KMS-11 (cell line): ENCODE results near the gene MAML2.

Source experiments
- H2AFZ ChIP-seq: fragments of 200-600 bp; sonication (generic); 2 replicates; pipeline ENCODE4 v1.6.1; 2016; ENCODE audit warnings: antibody characterized with exemption, mixed run types, low read depth
- H3K27ac ChIP-seq: fragments of 200-600 bp; sonication (generic); 2 replicates; pipeline ENCODE4 v1.6.1; 2016; ENCODE audit warnings: mild to moderate bottlenecking, mixed run types
- H3K27me3 ChIP-seq: fragments of 200-600 bp; sonication (generic); 2 replicates; pipeline ENCODE4 v1.6.1; 2017; ENCODE audit warnings: mild to moderate bottlenecking, low read depth, mixed run types, moderate library complexity; ENCODE audit not compliant: insufficient read depth
- H3K36me3 ChIP-seq: fragments of 200-600 bp; sonication (generic); 2 replicates; pipeline ENCODE4 v1.6.1; 2017; ENCODE audit warnings: mild to moderate bottlenecking, mixed run types; ENCODE audit not compliant: insufficient read depth
- H3K4me1 ChIP-seq: fragments of 200-600 bp; sonication (generic); 2 replicates; pipeline ENCODE4 v1.6.1; 2016; ENCODE audit warnings: mild to moderate bottlenecking, low read depth, mixed run types; ENCODE audit not compliant: poor library complexity, severe bottlenecking
- H3K4me2 ChIP-seq: fragments of 200-600 bp; sonication (generic); 2 replicates; pipeline ENCODE4 v1.7.0; 2016; ENCODE audit warnings: mild to moderate bottlenecking, mixed run types
- H3K4me3 ChIP-seq: fragments of 200-600 bp; sonication (generic); IDR thresholded peaks from 2 replicates; pipeline ENCODE4 v1.6.1; 2017; ENCODE audit warnings: low read depth, low read length, mixed read lengths; ENCODE audit not compliant: insufficient read depth
- H3K79me2 ChIP-seq: fragments of 200-600 bp; sonication (generic); 2 replicates; pipeline ENCODE4 v1.6.1; 2016; ENCODE audit warnings: low read depth, mixed run types; ENCODE audit not compliant: insufficient read depth
- H3K9ac ChIP-seq: fragments of 200-600 bp; sonication (generic); 2 replicates; pipeline ENCODE4 v1.6.1; 2016; ENCODE audit warnings: mild to moderate bottlenecking, mixed run types
- H4K20me1 ChIP-seq: fragments of 200-600 bp; sonication (generic); 2 replicates; pipeline ENCODE4 v1.6.1; 2016; ENCODE audit warnings: mild to moderate bottlenecking, mixed run types; ENCODE audit not compliant: insufficient read depth
- TF ChIP-seq, protein P1 (sequence below): fragments of 200-600 bp; sonication (generic); conservative IDR thresholded peaks from 2 replicates; pipeline ENCODE4 v1.6.1; 2017; ENCODE audit warnings: low read depth, mild to moderate bottlenecking, antibody characterized with exemption, low read length, moderate library complexity, mixed read lengths

Gene MAML2

DNA sequence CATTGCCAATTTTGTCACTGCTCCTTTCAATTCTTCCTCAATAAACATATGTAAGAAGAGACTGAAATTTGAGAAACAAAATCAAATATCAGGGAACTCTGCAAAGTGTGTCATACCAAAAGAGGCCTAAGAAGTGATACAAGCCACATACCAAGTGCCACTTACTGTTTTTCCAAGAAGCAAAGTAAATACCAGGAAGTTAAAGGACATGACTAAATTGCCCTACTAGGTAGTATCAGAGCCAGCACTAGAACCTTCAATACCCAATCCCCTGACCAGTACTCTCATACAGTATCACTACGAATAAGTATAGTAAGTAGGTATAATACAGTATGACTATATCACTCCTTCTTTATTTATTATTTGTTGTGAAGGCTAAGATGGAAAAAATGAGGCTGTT, 13.6 kb downstream of the MAML2 start:
- no peaks in the 10 kb centered on the region for H3K79me2 ChIP-seq
- H4K20me1 ChIP-seq, result no peaks in the 10 kb centered on the region
- no peak overlapping the region for H3K27ac ChIP-seq
- H3K4me3 ChIP-seq, result no peak overlapping the region
- no peak overlapping the region for H3K4me2 ChIP-seq
- no peak overlapping the region for H2AFZ ChIP-seq
- TF ChIP-seq, protein P1, sequence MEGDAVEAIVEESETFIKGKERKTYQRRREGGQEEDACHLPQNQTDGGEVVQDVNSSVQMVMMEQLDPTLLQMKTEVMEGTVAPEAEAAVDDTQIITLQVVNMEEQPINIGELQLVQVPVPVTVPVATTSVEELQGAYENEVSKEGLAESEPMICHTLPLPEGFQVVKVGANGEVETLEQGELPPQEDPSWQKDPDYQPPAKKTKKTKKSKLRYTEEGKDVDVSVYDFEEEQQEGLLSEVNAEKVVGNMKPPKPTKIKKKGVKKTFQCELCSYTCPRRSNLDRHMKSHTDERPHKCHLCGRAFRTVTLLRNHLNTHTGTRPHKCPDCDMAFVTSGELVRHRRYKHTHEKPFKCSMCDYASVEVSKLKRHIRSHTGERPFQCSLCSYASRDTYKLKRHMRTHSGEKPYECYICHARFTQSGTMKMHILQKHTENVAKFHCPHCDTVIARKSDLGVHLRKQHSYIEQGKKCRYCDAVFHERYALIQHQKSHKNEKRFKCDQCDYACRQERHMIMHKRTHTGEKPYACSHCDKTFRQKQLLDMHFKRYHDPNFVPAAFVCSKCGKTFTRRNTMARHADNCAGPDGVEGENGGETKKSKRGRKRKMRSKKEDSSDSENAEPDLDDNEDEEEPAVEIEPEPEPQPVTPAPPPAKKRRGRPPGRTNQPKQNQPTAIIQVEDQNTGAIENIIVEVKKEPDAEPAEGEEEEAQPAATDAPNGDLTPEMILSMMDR, result no peak
- no peaks in the 10 kb centered on the region for H3K27me3 ChIP-seq
- H3K4me1 ChIP-seq, result peaks cover 17% of the 10 kb centered on the region
- no peak overlapping the region for H3K9ac ChIP-seq
- H3K36me3 ChIP-seq, result no peaks in the 10 kb centered on the region

DNA sequence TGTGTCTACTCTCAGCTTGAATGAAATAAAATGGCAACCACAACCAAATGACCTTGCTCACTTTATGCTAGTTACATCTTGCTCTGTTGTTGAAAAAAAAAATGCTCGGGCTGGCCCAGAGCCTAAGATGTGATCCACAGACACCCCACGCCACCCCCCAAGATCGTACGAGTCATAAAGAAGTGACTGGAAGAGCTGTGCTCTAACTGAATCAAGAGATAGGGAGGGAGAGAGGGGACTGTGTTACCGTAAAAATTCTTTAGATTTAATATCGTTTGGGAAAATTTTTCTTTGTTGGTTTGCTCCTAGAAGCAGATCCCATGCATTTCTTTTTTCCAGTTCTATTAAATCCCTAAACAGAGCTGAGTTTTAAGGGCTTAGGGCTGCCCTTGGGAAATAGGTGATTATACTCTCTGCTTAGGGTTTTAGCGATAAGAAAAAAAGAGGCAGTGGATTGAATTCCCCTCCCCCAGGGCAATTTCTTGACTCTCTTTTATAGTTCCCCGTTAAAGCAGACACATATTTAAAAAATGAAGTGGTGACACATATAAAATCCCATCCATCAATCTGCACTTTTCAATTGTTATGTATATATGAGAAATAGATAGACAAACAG, 14.5 kb downstream of the MAML2 start:
- no peaks in the 10 kb centered on the region for H3K27me3 ChIP-seq
- H3K79me2 ChIP-seq, result no peaks in the 10 kb centered on the region
- H3K4me2 ChIP-seq, result no peak overlapping the region
- H2AFZ ChIP-seq, result no peak overlapping the region
- peaks cover 17% of the 10 kb centered on the region for H3K4me1 ChIP-seq
- H3K36me3 ChIP-seq, result no peaks in the 10 kb centered on the region
- TF ChIP-seq, protein P1, result no peak
- H3K27ac ChIP-seq, result no peak overlapping the region
- H4K20me1 ChIP-seq, result no peaks in the 10 kb centered on the region
- H3K9ac ChIP-seq, result no peak overlapping the region
- no peak overlapping the region for H3K4me3 ChIP-seq

DNA sequence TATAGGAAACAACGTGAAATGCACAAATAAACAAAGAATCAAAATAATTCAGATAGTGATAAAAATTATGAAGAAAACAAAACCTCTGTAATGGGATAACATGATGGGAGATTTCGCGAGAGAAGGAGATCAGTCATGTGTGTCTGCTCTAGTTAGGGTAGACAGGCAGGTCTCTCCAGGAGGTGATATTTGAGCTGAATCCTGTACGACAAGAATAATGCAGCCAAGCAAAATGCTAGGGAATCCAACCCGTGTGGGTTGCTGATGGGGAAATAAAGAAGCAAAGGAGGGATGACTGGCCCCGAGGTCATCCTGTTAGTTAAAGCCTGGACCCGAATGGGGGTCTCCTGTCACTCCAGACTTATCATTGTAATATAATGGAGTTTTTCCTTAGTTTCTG, 16.0 kb downstream of the MAML2 start:
- H3K4me2 ChIP-seq, result no peak overlapping the region
- H3K4me1 ChIP-seq, result peaks cover 17% of the 10 kb centered on the region
- H3K4me3 ChIP-seq, result no peak overlapping the region
- no peaks in the 10 kb centered on the region for H3K36me3 ChIP-seq
- TF ChIP-seq, protein P1, result no peak
- H3K9ac ChIP-seq, result no peak overlapping the region
- H4K20me1 ChIP-seq, result no peaks in the 10 kb centered on the region
- no peaks in the 10 kb centered on the region for H3K27me3 ChIP-seq
- no peak overlapping the region for H2AFZ ChIP-seq
- no peak overlapping the region for H3K27ac ChIP-seq
- H3K79me2 ChIP-seq, result no peaks in the 10 kb centered on the region

DNA sequence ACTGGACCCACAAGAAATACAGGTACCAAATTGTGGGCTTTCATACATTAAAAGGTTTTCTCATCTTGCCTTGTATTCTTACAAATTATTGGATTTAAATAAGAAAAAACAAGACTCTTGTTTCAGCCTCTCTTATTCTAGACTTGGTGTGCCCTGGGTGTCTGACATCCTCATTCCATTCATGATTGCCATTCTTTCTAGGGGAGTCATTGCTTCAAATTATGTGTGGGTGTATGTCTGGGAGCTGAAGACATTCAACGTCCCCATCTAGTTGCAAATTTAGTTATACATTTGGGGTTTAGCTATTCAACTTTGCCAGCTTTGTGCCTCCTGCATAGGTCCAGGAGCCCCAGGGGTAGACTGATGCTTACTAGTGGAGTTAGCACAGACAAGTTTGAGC, 18.1 kb downstream of the MAML2 start:
- Histone ChIP-seq H4K20me1 (no peaks in the 10 kb centered on the region), H3K36me3 (no peaks in the 10 kb centered on the region), H2AFZ (no peak overlapping the region), H3K4me1 (no peaks in the 10 kb centered on the region), H3K9ac (no peak overlapping the region), H3K27me3 (no peaks in the 10 kb centered on the region), H3K27ac (no peak overlapping the region), H3K79me2 (no peaks in the 10 kb centered on the region), H3K4me2 (no peak overlapping the region), H3K4me3 (no peak overlapping the region)
- TF ChIP-seq, protein P1, result no peak

DNA sequence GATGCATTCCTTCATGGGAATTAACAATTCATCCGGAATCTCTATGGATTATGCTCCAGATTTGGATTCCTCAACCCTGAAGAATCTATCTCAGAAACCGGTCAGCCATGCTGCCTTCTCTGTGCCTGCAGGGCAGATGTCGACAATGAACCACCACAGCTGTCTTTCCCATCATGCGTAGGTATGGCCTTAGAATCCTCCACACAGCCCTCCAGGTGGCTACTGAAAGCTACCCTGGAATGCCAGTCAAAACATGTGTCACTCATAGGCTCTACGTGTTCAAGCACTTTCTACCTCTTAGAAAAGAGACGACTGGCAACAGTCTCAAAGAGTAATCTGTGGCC, 19.4 kb downstream of the MAML2 start:
- no peaks in the 10 kb centered on the region for H3K36me3 ChIP-seq
- H3K4me3 ChIP-seq, result no peak overlapping the region
- H3K27ac ChIP-seq, result no peak overlapping the region
- H3K4me1 ChIP-seq, result no peaks in the 10 kb centered on the region
- H4K20me1 ChIP-seq, result no peaks in the 10 kb centered on the region
- no peak overlapping the region for H3K4me2 ChIP-seq
- TF ChIP-seq, protein P1, result no peak
- H2AFZ ChIP-seq, result no peak overlapping the region
- no peak overlapping the region for H3K9ac ChIP-seq
- H3K79me2 ChIP-seq, result no peaks in the 10 kb centered on the region
- no peaks in the 10 kb centered on the region for H3K27me3 ChIP-seq
